ENCODE data around the gene ATP5ME.

Gene ATP5ME

DNA sequence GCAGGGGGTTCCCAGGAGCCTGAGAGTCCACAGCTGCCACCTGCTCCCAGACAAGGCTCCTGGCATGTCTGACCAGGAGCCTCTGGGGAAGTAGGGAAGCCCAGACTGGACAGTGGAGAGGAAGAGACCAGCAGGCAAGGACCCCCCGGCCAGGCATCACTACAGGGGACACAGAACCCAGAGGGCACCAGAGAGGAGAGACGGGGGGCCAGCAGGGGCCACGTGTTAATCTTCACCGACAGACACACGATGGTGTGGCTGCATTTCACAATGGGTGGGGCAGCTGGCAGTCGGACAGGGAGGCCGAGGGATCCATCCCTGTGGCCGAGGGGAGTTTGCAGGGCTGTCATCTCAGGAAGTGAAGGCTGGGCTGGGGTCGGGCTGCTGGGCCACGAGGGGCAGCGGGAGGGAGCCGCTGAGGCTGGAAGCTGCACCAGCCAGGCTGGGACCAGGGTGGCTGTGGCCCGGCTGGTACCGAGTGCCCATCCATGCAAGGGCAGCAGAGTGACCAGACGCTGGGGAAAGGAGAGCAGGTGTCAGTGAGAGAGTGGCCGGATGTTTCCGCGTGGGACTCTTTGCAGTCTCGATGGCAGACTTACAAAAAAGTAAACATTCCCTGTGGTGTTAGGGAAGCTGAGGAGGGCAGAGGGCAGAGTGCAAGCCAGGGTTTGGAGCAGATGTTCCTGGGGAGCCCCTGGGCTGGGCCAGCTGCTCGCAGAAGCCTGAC is 44.0 kb downstream of the ATP5ME start:
- no peaks in the 10 kb centered on the region for H3K27me3 ChIP-seq (ENCODE audit: insufficient read depth, low read length)
- H3K9me3 ChIP-seq (ENCODE audit: low read length): no peaks in the 10 kb centered on the region
- H3K36me3 ChIP-seq (ENCODE audit: insufficient read depth, low read length): no peaks in the 10 kb centered on the region
- no peaks in the 10 kb centered on the region for H3F3A ChIP-seq (ENCODE audit: insufficient read depth, low read length)
- H2AFZ ChIP-seq (ENCODE audit: low read length): no peak overlapping the region
- no peaks in the 10 kb centered on the region for H3K4me1 ChIP-seq (ENCODE audit: insufficient read depth, low read length, severe bottlenecking)
- H3K4me3 ChIP-seq (ENCODE audit: low read depth, low read length, poor library complexity, severe bottlenecking): no peak overlapping the region
- no peaks in the 10 kb centered on the region for H3K79me2 ChIP-seq (ENCODE audit: insufficient read depth, low read length)
- TF ChIP-seq, protein P1, sequence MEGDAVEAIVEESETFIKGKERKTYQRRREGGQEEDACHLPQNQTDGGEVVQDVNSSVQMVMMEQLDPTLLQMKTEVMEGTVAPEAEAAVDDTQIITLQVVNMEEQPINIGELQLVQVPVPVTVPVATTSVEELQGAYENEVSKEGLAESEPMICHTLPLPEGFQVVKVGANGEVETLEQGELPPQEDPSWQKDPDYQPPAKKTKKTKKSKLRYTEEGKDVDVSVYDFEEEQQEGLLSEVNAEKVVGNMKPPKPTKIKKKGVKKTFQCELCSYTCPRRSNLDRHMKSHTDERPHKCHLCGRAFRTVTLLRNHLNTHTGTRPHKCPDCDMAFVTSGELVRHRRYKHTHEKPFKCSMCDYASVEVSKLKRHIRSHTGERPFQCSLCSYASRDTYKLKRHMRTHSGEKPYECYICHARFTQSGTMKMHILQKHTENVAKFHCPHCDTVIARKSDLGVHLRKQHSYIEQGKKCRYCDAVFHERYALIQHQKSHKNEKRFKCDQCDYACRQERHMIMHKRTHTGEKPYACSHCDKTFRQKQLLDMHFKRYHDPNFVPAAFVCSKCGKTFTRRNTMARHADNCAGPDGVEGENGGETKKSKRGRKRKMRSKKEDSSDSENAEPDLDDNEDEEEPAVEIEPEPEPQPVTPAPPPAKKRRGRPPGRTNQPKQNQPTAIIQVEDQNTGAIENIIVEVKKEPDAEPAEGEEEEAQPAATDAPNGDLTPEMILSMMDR (IDR thresholded peaks at IDR 0.05; ENCODE audit: low read length): no peak
- no peak for TF ChIP-seq EZH2 (IDR thresholded peaks at IDR 0.05; ENCODE audit: borderline replicate concordance, low read length)
- H3K9me2 ChIP-seq (ENCODE audit: low read depth, low read length): no peaks in the 10 kb centered on the region
- H3K4me2 ChIP-seq (ENCODE audit: low read length): no peak overlapping the region
- no peak overlapping the region for H3K9ac ChIP-seq (ENCODE audit: low read length)
- H3K27ac ChIP-seq (ENCODE audit: low read depth, low read length, poor library complexity, severe bottlenecking): no peak overlapping the region
- no peaks in the 10 kb centered on the region for H4K20me1 ChIP-seq (ENCODE audit: insufficient read depth, low read length)

DNA sequence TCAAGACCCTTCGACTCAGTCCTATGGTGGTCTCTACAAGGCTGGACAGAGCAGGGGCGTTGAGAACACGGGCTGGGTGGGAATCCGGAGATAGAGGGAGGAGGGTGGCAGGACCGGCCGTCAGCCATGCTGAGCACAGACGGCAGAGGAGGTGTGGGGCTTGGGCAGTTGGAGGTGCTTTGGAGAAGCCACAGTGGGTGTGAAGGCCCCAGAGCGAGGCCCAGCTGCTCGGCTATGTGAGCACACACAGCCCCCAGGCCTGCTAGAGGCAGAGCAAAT is 44.5 kb downstream of the ATP5ME start:
- no peak overlapping the region for H3K4me2 ChIP-seq (ENCODE audit: low read length)
- no peaks in the 10 kb centered on the region for H3K79me2 ChIP-seq (ENCODE audit: insufficient read depth, low read length)
- no peak overlapping the region for H3K27ac ChIP-seq (ENCODE audit: low read depth, low read length, poor library complexity, severe bottlenecking)
- no peaks in the 10 kb centered on the region for H3K27me3 ChIP-seq (ENCODE audit: insufficient read depth, low read length)
- no peaks in the 10 kb centered on the region for H4K20me1 ChIP-seq (ENCODE audit: insufficient read depth, low read length)
- H3K9ac ChIP-seq (ENCODE audit: low read length): no peak overlapping the region
- no peaks in the 10 kb centered on the region for H3K9me2 ChIP-seq (ENCODE audit: low read depth, low read length)
- no peaks in the 10 kb centered on the region for H3K4me1 ChIP-seq (ENCODE audit: insufficient read depth, low read length, severe bottlenecking)
- no peaks in the 10 kb centered on the region for H3K36me3 ChIP-seq (ENCODE audit: insufficient read depth, low read length)
- H3F3A ChIP-seq (ENCODE audit: insufficient read depth, low read length): no peaks in the 10 kb centered on the region
- no peaks in the 10 kb centered on the region for H3K9me3 ChIP-seq (ENCODE audit: low read length)
- TF ChIP-seq, protein P1 (IDR thresholded peaks at IDR 0.05; ENCODE audit: low read length): no peak
- TF ChIP-seq EZH2 (IDR thresholded peaks at IDR 0.05; ENCODE audit: borderline replicate concordance, low read length): no peak
- H2AFZ ChIP-seq (ENCODE audit: low read length): no peak overlapping the region
- no peak overlapping the region for H3K4me3 ChIP-seq (ENCODE audit: low read depth, low read length, poor library complexity, severe bottlenecking)

DNA sequence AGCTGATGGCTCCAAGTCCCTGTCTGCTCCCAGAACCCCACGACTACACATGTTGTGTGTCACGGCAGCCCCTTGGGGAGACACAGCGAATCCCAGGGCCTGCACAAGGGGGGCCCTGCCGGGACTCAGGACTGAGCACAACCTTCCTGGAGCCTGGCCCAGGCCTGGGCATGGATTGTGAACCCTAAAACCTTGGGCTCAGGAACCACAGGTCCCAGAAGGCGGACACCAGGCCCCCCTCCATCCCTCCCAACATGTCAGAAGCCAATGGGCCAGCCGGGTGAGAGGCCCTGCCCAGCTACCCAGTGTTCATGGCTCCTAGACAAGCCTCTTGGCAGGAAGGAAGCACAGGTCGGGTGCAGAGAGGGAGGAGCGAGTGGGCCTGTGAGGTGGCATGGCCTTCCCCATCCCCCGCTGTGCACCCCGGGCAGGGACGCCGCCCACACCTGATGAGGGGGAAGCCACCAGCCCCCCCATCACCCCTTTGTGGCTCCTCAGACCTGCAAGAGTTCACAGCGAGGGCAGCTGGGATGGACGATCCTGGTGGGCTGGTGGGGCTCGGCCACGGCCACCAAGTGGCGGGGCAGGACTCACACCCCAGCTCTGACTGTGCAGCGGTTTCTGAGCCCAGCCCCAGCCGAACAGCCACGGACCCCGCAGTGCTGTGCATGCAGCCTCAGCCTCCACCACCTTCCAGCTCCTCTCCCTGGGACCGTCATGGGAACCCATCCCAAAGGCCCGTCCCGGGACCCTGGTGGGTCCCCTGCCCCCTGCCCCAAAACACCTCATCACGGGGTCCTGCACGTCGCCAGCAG is 45.0 kb downstream of the ATP5ME start:
- H2AFZ ChIP-seq (ENCODE audit: low read length): no peak overlapping the region
- H3K27me3 ChIP-seq (ENCODE audit: insufficient read depth, low read length): no peaks in the 10 kb centered on the region
- H4K20me1 ChIP-seq (ENCODE audit: insufficient read depth, low read length): no peaks in the 10 kb centered on the region
- no peak overlapping the region for H3K9ac ChIP-seq (ENCODE audit: low read length)
- H3K4me2 ChIP-seq (ENCODE audit: low read length): no peak overlapping the region
- no peaks in the 10 kb centered on the region for H3F3A ChIP-seq (ENCODE audit: insufficient read depth, low read length)
- no peaks in the 10 kb centered on the region for H3K4me1 ChIP-seq (ENCODE audit: insufficient read depth, low read length, severe bottlenecking)
- no peak overlapping the region for H3K4me3 ChIP-seq (ENCODE audit: low read depth, low read length, poor library complexity, severe bottlenecking)
- H3K9me3 ChIP-seq (ENCODE audit: low read length): no peaks in the 10 kb centered on the region
- TF ChIP-seq, protein P1 (IDR thresholded peaks at IDR 0.05; ENCODE audit: low read length): no peak
- TF ChIP-seq EZH2 (IDR thresholded peaks at IDR 0.05; ENCODE audit: borderline replicate concordance, low read length): no peak
- H3K27ac ChIP-seq (ENCODE audit: low read depth, low read length, poor library complexity, severe bottlenecking): no peak overlapping the region
- H3K79me2 ChIP-seq (ENCODE audit: insufficient read depth, low read length): no peaks in the 10 kb centered on the region
- H3K9me2 ChIP-seq (ENCODE audit: low read depth, low read length): no peaks in the 10 kb centered on the region
- H3K36me3 ChIP-seq (ENCODE audit: insufficient read depth, low read length): no peaks in the 10 kb centered on the region

Data from OCI-LY1 (cell line).